LNCaP clone FGC (cell line): Measurements from ENCODE around the gene DDX6.
"Not testable (repeated sequence)": the region's sequence is repeated elsewhere in the genome, so short reads cannot be mapped to it uniquely, and the experiment has no call there.

Source experiments
- DNase-seq: peaks from one replicate; pipeline ENCODE4 v3.0.0-alpha.2; 2011; ENCODE audit warnings: low read depth
- H3K4me3 ChIP-seq: 2 replicates; pipeline ENCODE4 v1.5.1; 2011; ENCODE audit warnings: mild to moderate bottlenecking, low read depth, low read length, control low read depth
- CTCF ChIP-seq: IDR thresholded peaks from 2 replicates; pipeline ENCODE4 v1.5.1; 2012; ENCODE audit warnings: mild to moderate bottlenecking; ENCODE audit not compliant: control insufficient read depth, insufficient read depth; ENCODE audit errors: extremely low read depth

The DDX6 gene

GRCh38 chr11:118715837-118716260 lies 75.1 kb downstream of the DDX6 start:
- DNase-seq: no peak
- no peak overlapping the region for H3K4me3 ChIP-seq
- TF ChIP-seq CTCF: no peak

- H3K4me3 ChIP-seq: no peak overlapping the region
- DNase-seq: no peak
- no peak for TF ChIP-seq CTCF
Measured at GRCh38 chr11:118715245-118715831, 75.6 kb downstream of the DDX6 start.

- H3K4me3 ChIP-seq: no peak overlapping the region
- DNase-seq: no peak
- no peak for TF ChIP-seq CTCF
Measured at GRCh38 chr11:118714816-118715215, 76.1 kb downstream of the DDX6 start.

GRCh38 chr11:118714416-118714815 lies 76.5 kb downstream of the DDX6 start:
- DNase-seq, H3K4me3 ChIP-seq: not testable (repeated sequence)

GRCh38 chr11:118708296-118708695 lies 82.7 kb downstream of the DDX6 start:
- no peak overlapping the region for H3K4me3 ChIP-seq
- no peak for DNase-seq
- TF ChIP-seq CTCF: no peak

- no peak for TF ChIP-seq CTCF
- no peak for DNase-seq
- H3K4me3 ChIP-seq: no peak overlapping the region
Measured at GRCh38 chr11:118706546-118706825, 84.5 kb downstream of the DDX6 start.

- no peak for TF ChIP-seq CTCF
- DNase-seq: no peak
- no peak overlapping the region for H3K4me3 ChIP-seq
Measured at GRCh38 chr11:118705791-118706545, 85.0 kb downstream of the DDX6 start.
